Lower leg skin (tissue), 3 donors: ENCODE measurements around the gene GPR4.

ENCODE experiments used
- CTCF ChIP-seq, 3 donors: fragments of 450-650 bp; IDR thresholded peaks; one replicate each; pipeline ENCODE4 v1.5.1; 2016; ENCODE audit warnings: antibody characterized with exemption in 3 of 3, mild to moderate bottlenecking in 3 of 3, moderate library complexity in 2 of 3
- POLR2A ChIP-seq, 2 donors: fragments of 450-650 bp; IDR thresholded peaks; one replicate each; pipeline ENCODE4 v1.6.1; 2016 to 2017; ENCODE audit warnings: antibody characterized with exemption in 2 of 2, mild to moderate bottlenecking in 1 of 2, moderate library complexity in 1 of 2

- TF ChIP-seq CTCF (IDR thresholded peaks at IDR 0.05) (no peak), POLR2A (IDR thresholded peaks at IDR 0.05) (no peak)
These were observed 45.2 kb downstream of the GPR4 start for GRCh38 chr19:45556835-45557234.
